NCI-H2227 (cell line): Measurements from ENCODE around the gene SYT2.
"Not testable (repeated sequence)": the region's sequence is repeated elsewhere in the genome, so short reads cannot be mapped to it uniquely, and the experiment has no call there.

Source experiments
- DNase-seq: peaks from one replicate; lab custom pipeline; 2025; ENCODE audit not compliant: unreplicated experiment; lab: John Stamatoyannopoulos, UW

The SYT2 gene

DNA sequence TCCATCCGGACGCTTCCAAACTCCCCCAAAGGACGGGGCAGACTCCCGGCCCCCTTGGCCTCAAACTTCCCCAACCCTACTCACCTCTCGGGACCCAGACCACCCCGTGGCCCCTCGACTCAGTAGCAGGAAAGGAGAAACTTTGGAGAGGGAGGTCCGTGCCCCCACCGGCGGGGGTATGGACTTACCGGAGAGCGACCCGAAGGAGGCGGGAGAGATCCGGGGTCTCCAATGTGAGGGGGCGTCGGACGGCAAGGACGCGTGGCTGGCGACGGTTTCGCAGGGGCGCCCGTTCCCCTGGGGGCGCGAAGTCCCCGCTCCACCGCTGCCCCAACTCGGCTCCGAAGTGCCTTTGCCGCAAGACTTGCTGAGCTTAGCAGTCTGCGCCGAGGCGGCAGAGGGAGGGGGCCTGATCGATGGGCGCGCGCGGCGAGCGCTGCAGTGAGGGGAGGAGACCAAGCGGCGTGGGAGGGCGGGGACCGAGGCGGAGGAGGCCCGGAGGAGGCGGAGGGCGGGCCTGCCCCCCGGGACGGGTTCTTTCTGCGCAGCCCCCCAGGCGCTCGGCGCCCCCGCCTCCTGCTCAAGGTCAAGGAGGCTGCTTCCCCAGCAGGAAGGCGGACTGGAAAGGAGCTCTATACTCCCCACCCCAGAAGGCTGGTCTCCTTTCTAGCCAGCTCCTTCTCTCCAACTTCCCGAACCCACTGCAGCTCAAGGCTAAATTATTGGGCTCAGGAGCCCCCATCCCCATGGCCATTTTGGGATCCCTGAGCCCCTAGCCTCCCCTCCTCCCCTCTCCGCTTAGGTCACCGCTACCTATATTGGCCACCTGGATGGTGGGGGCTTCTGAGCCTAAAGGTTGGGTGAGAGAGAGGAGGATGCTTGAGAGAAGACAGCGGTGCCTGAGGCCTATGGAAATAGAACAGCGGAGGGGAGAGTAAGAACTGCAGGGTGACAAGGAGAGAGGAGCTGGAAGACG is at the start of gene SYT2:
Gene SYT2 (minus strand): TSS at position 385 of the 976 bp plus-strand sequence. CDS start 104,682 bp downstream, outside the sequence.
- DNase-seq: peak; percentile 84

DNA sequence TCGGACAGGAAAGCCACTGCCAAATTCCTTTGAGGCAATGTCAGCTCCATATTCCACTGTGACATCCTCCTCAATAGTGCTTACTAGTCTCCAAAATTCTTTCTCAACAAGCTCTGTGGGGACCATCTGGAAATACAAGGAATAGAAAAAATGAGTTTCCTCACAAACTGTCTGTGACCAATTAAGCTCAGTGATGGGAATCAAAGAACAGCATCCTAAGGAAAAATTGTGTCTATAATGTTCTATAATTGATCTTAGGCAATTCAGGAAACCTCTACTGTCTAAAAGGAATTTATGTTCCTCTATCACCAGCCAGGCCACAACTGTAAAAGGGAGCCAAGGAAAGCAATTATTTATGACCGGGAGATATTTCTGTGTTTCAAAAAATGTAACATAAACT is 46.1 kb upstream of the SYT2 start:
- no peak for DNase-seq

DNA sequence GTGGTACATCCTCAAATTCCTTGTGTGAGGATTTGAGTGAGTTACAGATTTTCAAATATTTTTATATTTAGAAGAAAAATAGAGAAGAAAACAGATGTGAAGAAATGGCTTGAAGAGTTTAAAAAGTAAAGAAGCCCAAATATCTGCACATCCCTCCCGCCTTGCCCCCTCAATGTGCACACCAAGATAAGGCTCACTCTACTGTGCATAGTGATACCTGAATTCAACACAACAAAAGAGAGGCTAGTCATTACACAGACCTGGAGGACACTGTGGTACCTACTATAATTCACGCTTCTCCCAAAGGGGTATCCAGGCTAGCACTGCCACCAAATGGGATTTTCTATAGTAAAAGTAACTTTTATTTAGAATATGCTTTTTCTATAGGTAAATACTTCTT is 44.0 kb upstream of the SYT2 start:
- no peak for DNase-seq

DNA sequence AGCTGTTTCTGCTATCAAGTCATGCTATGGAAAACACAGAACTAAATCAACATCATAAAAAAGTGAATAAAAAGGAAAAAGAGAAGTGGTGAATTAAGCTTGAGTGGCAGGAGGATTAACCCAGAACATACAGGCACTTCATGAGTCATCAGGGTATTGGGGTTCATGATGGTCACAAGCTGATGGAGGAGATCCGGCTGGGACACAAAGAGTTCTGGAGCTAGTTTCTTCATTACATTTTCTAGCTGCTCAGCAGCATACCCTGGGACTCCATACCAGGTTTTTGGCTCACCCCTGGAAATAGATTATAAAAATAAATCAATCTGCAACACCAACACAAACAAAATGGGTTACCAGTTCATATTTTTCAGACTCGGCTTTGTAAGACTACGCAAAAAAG is 42.5 kb upstream of the SYT2 start:
- no peak for DNase-seq

DNA sequence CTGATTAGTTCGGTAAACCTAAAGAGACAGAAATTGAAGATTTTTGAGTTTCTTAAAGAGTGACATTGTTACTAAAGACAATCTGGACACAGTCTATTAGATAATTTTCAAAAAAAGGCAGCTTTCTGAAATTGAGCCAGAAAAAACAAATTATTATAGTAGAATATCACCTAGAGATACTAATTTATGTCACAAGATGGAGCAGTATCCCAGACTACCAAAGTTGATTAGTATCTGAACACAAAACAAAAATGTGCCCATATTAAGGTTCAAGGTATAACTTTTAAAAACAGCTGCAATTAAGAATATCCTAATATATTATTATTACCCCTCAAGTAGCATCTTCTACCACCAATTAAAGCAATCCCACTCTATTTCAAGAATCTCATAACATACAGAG is 40.5 kb upstream of the SYT2 start:
- DNase-seq: no peak

DNA sequence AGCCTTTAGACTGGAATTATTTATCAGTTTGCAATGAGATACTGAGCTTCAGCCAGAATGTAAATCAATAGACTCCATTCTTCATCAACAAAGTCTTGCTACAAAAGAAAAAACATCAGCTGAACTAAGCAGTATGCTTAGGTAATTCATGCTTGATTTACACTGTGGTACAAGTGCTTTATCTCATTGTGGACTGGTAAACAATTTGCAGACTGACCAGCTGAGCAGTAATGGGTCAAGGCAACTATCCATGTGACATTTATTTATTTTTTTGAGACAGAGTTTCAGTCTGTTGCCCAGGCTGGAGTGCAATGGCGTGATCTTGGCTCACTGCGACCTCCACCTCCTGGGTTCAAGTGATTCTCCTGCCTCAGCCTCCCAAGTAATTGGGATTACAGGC is 39.8 kb upstream of the SYT2 start:
- DNase-seq: no peak

DNA sequence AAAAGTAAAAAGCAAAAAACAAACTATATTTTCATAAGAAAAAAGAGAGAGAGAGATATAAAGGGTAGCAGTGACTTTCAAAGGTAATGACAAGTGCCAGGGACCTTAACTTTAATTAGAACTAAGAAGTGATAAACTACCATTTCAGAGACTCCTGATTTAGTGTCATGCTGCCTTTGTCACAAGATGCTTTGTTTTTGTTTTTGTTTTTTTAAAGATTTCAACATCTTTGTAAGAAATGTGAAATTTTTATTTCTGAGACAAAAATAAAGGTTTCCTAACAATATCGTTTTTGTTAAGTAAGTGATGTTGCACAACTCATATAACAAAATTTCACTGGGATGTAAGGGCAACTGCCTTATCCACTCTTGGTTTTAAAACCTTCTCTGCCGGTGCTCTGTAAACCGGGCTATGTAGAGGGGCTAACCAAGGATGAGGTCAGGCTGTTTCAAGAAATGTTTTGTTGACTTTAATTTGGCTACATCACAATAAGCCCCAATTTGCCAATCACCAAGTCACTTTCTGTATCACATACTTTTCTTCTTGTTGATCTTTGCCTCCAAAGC is 35.2 kb upstream of the SYT2 start:
- no peak for DNase-seq

DNA sequence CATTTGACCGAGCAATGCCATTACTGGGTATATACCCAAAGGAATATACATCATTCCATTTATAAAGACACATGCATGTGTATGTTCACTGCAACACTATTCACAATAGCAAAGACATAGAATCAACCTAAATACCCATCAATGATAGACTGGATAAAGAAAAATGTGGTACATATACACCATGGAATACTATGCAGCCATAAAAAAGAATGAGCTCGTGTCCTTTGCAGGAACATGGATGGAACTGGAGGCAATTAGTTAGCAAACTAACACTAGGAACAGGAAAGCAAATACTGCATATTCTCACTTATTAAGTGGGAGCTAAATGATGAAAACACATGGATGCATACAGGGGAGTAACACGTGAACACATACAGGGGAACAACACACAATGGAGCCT is 34.5 kb upstream of the SYT2 start:
- DNase-seq: not testable (repeated sequence)

DNA sequence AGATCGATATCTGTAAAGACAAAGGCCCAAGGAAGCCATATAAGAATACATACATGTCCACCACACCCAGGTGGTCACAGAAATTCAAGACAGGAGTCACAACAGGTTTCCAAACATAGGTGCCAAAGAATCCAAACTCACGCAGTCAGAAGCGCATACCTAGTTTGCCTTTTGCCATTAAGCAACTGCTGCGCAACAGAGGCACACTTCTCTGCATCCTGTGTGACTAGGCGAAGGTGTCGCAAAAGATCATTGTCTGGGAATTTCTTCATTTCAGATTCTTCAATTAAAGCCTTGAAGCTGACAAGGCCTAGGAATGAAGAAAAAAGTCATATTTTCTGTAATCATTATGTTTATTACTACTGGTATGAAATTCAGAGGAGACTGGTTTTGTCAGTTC is 32.2 kb upstream of the SYT2 start:
- DNase-seq: no peak

DNA sequence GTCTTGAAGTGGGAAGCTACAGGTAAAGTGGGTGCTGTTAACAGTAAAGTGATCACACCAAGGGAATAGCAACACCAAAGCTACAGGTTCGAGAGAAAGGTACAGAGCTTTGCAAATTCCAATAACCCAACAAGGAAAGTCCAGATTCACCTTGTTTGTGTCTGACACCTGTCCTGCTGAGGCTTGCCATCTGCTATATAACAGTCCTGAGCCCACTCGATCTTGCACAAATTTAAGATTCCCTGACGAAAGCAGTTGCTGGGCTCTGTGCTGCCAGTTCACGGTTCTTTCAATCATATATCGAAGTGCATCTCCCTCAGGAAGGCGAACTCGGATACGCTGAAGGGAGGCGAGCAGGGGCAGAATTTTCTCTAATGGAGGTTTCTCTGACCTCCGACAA is 23.0 kb upstream of the SYT2 start:
- DNase-seq: no peak

DNA sequence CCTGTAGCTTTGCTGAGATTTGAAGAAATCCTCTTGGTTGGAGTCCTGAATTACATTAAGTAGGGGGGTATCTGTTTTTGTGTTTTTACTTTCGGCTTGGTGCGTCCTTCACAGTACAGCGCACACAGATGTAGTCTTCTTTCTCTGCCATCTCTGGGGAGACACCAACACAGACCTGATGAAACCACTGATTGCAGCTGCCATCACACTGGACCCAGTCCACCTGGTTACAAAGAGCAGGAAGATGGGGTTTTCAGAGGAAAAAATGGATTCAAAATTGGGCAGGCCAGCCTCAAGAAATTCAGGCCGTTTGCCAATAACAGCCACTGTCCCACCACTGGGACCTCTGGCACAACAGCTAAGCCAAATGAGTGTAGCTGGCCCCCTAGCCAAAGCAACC is 18.7 kb upstream of the SYT2 start:
- no peak for DNase-seq

DNA sequence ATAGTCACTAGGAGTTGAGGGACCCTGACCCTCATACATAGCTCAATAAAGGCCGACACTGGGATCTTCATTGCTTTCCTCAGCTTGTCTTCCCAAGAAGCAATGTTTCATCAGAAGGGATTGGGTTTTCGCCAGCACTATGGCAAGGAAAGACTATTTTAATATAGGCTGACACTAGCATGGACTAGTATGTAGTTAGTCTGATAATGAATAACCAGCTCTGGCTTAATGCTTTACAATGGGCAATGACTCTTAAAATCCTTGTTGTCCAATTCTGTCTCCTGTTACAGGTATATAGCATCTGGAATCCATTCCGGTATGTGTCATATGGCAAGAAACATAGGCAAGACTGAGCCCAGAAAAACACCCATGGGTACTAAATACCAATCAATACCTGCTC is 15.3 kb upstream of the SYT2 start:
- DNase-seq: no peak

DNA sequence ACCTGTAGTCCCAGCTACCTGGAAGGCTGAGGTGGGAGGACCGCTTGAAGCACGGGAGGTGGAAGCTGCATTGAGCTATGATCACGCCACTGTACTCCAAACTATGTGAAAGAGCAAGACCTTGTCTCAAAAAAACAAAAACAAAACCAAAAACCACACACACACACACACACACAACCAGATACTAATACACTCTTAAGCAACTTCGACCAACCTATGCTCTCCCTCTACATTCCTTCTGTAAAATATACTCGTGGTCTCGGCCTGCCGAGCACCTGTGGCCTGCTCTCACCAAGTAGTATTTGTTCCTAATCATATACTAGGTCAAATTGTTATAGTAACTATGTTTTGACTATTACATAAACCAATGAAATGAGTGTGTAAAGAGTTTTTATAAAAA is 13.5 kb upstream of the SYT2 start:
- no peak for DNase-seq

DNA sequence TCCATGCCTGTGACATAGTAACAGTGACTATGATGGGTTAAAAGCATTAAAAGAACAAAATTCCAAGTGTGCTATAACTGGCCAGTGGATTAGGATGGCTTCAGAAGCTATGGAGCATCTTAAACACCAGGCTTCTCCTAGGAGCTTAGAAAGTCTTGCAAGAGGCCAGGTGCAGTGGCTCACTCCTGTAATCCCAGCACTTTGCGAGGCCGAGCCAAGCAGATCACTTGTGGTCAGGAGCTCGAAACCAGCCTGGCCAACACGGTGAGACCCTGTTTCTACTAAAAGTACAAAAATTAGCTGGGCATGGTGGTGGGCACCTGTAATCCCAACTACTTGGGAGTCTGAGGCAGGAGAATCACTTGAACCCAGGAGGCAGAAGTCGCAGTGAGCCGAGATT is 12.8 kb upstream of the SYT2 start:
- DNase-seq: not testable (repeated sequence)

DNA sequence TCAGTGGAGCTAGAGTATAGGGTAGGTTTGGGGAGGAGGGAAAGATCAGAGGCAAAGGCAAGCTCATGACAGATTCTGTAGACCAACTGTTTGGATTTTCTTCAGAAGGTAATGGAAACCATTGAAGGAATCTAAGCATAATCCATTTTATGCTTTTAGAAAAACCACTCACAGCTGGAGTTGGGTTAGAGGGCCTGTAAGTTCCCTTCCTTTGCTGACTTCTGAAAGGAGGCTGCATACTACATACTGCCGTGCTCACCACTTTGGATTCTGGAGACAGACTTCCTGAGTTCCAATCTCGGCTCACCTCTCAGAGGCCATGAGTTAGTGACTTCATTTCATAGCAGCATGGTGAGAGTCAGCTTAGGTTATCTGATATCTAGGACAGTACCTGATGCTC is 6.4 kb upstream of the SYT2 start:
- no peak for DNase-seq

DNA sequence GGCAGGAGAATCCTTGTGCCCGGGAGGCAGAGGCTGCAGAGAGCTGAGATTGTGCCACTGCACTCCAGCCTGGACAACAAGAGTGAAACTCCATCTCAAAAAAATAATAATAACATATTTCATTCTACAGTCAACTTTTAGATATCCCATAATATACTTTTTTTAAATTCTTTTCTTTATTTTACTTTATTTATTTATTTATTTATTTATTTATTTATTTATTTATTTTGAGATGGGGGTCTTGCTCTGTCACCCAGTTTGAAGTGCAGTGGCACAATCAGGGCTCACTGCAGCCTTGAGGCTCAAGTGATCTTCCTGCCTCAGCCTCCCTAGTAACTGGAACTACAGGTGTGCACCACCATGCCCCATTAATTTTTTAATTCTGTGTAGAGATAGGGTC is 3.9 kb upstream of the SYT2 start:
- DNase-seq: not testable (repeated sequence)

DNA sequence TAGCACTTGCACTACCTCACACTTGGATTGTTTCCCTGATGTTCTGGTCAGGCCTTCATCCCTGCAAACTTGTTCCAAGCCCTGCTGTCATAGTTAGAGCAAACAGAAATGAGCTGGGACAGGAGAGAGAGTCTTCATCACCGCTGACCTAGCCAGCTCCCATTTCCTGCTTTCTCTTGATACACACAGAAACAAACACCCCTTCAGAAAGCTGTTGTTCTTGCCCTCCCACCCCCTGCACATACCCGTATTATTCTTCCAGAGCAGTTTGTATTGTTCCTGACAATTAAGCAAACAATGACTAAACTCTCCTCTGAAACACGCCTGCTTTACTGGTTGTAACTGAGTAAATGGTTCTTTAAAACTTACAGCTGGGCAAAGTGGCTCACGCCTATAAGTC is 2.9 kb upstream of the SYT2 start:
- DNase-seq: peak; percentile 27

DNA sequence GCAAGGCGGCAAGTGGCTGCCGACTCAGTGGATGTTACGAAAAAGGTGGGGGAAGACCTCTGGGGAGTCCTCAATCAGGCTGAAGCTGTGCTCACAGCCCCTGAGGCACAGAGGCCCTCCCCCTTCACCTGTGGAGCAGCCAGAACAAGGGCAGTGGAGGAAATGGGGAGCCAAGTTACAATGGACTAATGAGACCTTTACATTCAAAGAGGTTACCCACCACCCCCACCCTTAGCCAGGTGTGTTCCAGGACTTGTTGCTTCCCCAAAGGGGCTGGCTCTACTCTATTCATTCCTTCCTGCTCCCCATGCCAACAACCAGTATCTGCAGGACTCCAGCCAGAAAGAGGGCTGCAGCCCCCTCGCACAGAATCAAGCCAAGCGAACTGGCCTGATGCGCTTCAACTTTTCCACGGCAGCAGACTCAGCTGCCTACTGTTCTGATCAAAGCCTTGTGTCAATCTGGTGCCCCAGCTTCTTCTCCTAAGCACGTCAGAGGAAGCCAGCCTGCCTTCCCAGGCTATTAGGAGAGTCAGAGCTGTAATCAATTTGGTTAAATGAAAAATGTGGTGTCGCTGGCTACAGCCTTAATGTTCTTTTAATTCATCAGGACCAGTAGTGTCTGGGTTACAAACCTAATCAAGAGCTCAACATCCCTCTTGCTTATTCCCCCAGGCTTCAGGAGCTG is 1.8 kb upstream of the SYT2 start:
- DNase-seq: peak; percentile 44

DNA sequence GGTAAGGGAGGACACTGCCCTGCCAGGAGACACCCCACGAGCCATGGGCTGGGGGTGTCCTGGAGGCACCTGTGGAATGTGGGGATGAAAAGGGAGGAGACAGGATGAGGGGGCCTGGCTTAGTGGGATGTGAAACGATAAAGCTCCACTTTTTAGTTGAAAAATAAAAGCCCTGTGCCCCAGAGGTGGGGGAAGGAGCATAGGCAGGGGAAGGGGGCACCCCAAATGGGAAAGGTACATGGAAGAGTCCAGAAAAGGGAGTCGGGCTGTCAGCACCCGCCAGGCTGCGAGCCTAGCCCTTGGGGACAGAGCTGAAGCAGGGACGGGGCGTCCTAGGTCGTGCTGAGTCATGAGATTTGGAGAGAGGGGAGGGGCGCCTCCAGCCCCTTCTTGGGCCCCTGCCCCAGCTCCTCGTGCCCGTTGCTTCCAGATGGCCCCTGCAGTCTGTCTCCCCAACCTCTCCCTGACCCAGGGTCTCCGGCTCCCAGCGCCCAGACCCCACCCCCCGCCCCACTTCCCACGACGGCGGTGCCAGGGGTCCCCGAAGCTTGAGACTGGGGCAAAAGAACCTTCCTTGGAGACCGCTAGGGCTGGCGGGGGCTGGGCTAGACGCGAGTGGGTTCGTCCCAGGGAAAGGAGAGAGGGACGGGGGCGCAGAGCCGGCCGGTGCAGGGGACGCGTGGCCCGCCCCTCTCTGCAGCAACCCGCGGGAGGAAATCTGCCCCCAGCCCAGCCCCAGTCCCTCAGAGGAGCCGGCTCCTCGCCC is 795 bp downstream of the SYT2 start:
- DNase-seq: no peak

DNA sequence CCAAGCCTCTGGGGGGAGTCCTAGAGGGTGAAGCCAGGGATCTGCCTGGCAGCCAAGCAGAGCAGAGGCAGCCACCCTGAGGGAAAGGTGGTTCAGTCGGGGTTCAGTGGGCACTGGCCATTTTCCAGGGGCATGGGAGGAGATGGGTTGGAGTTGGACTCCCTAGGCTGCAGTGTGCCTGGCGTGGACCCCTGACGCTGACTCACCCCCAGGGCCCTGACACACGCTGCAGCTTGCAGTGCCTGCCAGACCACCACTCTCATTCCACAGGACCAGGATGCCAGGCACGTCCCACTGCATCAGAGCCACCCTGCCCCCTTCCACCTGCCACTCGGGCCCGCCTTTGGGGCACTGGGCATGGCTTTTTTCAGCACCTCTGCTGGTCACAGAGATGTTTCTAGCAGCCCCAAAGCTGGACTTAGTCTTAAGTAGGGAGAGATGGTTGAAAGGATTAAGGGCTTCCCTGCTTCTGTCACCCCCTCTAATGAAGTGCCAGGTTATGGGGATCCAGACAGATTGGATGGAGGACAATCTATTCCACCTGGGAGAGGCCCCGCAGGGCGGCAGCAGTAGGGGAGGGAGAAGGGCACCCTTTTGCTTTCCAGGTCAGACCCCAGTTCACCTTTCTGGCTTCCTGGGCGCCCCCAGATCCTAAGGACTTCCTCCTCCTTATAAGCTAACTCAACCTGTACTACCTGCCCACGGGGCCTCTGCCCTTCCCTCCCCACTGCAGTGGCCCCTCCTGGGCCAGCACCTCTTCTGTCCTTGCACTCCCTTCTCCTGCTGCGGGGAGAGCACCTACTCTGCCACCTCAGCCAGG is 1.6 kb downstream of the SYT2 start:
- no peak for DNase-seq
